ENCODE data around the gene PBXIP1.
"Not testable (repeated sequence)": the region's sequence is repeated elsewhere in the genome, so short reads cannot be mapped to it uniquely, and the experiment has no call there.

The PBXIP1 gene

DNA sequence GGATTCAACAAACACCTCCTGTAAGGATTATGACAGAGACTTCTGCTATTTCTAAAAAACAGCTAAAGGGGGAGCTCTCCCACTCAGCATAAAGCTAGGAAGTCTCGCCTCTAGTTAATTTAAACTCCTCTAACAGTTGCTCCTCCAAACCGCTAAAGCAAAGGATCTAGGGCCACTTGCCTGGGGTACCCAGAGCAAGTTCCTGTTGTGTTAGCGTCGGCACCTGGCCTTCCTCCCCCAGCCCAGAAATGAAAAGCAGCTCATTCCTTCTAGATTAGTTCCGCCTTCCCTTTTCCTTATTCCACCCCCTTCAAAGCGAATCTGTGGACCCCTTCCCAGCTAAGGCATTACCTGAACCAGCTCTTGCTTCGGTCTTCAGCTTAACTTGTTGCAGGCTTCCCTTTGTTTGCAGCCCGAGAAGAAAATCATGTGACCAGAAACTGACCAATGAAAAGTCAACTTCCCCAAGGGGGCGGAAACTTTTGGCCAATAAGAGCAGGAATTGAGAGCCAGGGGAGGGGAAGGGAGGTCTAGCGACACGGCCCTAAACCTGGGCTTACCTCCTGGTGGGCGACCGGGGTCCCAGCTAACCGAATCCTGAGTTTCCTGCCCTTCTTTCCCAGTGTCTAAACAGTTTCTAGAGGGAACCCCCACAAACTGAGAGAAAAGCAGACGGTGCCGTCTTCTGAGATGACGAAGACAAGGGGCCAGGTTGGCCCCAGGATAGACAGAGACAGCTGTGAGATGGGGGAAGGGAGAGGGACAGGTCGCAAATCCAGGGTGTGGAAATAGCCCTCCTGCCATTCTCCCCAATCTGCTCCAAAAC, at the start of gene PBXIP1:
Gene PBXIP1 (minus strand): TSS at position 382 of the 826 bp plus-strand sequence. CDS start 2,378 bp downstream, outside the sequence.
- DNase-seq (ENCODE audit: low read depth, low spot score), result peak; percentile 60

DNA sequence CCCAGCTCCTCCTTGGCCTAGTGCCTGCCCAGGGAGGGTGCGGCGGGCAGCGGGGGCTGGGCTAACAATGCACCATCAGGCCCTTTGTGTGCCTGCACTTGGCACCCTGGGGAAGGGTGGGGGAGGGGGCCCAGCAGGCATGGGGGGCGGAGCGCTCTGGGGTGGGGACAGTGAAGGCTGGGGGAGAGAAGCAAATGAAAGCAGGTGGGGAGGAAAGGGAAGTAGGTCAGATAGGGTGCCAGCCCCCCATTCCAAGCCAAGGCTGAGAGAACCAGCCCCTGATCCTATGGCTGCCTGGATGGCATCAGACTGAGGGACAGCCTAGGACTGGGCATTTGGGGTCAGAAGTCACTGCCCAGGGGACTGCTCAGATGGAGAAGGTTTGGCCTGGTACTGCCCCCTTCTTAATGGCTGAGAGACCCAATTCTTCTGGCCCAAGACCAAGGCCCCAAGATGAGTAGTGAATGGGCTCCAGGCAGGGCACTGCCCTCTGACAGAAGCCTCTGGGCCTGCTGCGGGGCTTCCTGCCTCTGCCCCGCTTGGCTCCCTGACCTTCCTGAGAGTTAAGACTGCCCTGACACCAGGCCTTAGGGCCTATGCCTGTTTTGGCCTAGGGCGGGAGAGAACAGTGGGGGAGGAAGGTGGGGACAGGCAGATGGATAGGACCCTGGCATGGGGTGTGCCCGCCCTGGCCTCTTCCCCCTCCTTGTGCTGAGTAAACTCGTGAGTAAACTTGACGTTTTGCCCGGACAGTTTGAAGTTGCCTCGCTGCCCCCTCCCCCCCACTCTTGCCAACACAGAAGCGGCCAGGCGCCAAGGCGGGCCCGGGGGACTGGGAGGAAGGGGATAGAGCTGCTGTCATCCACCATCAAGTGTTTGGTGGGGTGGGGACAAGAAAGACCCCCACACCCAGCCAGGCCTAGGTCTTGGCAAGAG, 49.4 kb upstream of the PBXIP1 start:
- DNase-seq (ENCODE audit: low read depth, low spot score), result no peak

- DNase-seq (ENCODE audit: low read depth, low spot score), result no peak
These were observed 48.6 kb upstream of the PBXIP1 start for GRCh38 chr1:155004352-155005075.

DNA sequence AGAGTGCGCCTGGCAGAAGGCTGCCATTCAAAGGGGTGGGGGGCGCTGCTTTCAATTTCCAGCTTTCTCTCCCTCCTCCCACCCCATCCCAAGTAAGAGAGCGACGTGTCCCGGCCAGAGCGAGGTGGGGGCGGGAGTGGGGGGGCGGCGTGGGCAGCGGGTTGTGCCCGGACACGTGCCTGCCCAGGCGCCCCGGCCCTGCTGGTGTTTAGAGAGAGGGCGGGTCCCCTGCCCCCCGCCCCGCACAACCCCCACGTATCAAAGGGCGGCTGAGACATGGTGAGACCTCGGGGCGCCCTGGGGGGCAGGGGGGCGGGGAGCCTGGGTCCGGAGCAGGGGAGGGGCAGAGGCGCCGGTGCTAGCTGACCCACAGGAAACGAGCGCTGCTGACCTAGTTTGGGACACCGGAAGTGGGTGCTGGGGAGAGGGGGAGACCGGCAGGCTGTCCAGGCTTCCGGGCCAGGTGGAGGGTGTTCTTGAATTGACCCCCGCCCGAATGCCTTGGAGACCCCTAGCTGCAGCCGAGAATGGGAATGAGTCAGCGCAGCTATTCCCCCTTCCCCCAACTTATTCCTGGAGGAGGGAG, 48.0 kb upstream of the PBXIP1 start:
- DNase-seq (ENCODE audit: low read depth, low spot score), result no peak

GRCh38 chr1:155003227-155003765, 47.4 kb upstream of the PBXIP1 start:
- DNase-seq (ENCODE audit: low read depth, low spot score), result no peak

- DNase-seq (ENCODE audit: low read depth, low spot score), result no peak
These were observed 46.7 kb upstream of the PBXIP1 start, which contains the start of gene ZBTB7B for GRCh38 chr1:155002464-155003226. Gene ZBTB7B, plus strand, starts transcription at chr1:155002802. Its CDS starts 11,859 bp downstream, at chr1:155014661.

GRCh38 chr1:155001675-155002463, 46.0 kb upstream of the PBXIP1 start:
- DNase-seq (ENCODE audit: low read depth, low spot score), result peak; percentile 93

DNA sequence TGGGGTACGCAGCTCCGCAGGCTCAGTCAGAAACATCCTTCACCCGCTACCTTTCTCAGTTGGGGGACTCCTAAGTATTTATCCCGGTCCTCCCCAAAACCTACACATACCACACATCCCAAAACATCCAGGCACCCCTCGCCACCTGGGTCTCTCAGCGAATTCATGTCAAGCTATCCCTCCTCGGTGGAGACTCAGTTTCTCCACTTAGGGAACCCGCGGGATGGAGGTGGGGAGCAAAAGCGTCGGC, 45.5 kb upstream of the PBXIP1 start:
- no peak for DNase-seq (ENCODE audit: low read depth, low spot score)

DNA sequence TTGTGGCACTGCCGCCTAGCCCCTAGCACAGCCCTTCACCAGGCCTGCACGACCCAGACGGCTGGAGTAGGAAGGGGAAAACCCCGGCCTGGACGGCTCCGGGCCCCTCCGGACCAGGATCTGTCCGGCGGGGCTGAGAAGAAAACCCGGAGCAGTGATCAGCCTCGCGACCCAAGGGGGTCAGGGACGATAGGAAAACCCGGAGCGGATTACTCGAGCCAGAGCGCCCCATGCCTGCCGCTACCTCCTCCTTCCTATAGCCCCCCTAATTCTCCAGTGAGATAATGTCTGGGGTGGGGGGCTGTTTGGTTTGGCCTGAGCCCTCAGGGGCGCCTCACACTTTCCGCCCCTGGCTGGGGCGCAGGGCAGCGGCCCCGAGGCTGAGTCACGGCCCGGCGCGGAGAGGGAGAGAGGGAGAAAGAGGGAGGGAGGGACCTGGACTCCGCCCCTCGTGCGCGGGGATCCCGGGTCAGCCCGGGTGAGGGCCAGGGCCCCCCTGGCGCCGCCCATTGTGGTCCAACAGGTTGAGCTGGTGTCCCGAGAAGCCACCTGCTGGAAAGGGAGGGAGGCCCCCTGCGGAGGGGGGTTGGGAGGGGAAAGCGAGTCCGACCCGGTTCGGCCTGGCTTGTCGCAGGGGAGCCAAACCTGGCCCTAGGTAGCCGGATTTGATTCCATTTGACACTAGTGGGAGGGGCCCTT, 45.0 kb upstream of the PBXIP1 start:
- peak; percentile 77 for DNase-seq (ENCODE audit: low read depth, low spot score)

GRCh38 chr1:155000411-155000725, 44.5 kb upstream of the PBXIP1 start:
- no peak for DNase-seq (ENCODE audit: low read depth, low spot score)

DNA sequence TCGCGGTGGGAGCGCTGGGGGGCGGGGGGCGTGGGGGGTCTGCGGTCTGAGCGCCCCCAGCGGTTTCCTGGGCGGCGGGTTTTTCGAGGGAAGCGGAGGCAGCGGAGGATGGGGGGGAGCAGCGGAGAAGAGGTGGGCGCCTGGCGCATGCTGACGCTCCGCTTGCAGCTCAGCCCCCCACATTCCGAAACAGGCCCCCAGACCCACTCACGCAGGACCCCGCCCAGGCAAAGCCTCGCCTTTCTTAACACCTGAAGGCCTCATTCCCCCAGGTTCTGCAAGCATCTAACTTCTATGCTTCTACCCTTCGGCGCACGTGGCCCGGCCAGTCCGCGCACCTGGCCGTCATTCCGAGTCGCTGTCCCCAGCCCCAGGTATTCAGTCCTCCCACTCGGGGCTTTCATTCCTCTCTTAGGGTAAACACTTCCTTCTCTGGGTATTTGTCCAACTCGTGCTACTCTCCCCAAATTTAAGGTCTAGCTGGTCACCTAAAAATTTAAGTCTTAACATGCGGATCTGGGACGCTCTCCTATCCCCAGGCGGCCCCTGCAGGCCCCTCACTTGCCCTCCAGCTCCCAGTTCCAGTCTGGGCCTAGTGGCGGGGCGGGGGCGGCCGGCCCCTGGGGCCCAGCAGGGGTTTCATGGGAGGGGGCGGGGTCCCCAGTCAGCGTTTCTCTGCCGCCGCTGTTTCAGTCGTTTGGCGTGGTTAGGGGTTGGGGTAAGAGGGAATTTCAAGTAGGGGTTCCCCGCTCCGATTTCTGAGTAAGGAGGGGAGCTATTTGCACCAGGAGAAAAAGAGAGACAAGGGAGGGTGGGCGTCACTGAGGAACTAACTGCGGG, 43.9 kb upstream of the PBXIP1 start:
- no peak for DNase-seq (ENCODE audit: low read depth, low spot score)

DNA sequence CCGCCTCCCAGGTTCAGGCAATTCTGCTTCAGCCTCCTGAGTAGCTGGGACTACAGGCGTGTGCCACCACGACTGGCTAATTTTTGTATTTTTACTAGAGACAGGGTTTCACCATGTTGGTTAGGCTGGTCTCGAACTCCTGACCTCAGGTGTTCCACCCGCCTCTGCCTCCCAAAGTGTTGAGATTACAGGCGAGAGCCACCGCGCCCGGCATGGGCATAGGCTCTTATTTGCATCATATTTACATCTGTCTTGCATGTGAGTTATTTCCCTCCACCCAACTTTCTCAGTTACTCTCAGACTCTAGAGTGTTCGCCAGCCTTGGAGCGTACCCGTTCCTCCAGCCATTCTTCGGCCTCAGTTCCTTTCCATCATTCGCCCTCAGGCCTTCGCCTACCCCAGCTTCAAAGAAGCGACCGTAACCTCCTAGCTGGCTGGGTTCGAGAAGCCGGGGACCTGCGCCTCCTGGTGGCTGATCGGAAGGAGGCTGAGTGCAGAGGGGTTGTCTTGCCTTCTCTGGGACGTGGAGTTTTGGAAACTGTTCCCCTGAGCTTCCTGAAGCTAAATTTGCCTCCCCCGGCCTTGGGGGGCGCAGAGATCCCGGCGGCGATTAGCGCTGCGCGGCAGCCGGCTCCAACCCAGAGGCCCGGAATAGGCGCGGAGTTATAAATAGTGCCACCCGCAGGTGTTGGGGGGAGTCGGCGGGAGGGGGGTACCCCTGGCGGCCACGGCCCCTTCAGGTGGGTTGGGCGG, 43.1 kb upstream of the PBXIP1 start:
- DNase-seq (ENCODE audit: low read depth, low spot score), result no peak

DNA sequence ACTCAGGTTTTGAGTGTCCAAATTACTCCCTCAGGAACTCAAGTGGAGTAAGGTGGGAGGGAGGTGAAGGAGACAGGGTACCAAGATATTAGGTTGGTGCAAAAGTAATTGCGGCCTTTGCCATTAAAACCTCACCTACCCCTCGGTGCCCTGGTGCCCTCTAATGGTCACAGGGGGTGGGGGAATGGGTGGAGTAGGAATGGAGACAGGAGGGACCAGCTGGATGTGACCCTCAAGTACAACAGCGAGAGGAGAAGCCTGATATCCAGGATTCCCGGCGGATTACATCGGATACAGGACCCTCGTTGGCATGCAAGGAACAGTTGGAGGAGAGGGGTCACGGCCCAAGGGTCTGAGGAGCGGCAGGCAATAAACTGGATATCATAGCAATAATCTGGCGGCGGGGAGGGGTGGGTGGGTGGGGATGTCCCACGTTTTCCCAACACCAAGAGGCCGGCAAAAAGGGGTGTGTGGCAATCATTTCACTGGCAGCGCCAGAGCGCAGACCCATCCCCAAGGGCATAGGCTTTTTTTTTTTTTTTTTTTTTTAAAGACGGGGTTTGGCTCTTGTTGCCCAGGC, 42.4 kb upstream of the PBXIP1 start:
- no peak for DNase-seq (ENCODE audit: low read depth, low spot score)

DNA sequence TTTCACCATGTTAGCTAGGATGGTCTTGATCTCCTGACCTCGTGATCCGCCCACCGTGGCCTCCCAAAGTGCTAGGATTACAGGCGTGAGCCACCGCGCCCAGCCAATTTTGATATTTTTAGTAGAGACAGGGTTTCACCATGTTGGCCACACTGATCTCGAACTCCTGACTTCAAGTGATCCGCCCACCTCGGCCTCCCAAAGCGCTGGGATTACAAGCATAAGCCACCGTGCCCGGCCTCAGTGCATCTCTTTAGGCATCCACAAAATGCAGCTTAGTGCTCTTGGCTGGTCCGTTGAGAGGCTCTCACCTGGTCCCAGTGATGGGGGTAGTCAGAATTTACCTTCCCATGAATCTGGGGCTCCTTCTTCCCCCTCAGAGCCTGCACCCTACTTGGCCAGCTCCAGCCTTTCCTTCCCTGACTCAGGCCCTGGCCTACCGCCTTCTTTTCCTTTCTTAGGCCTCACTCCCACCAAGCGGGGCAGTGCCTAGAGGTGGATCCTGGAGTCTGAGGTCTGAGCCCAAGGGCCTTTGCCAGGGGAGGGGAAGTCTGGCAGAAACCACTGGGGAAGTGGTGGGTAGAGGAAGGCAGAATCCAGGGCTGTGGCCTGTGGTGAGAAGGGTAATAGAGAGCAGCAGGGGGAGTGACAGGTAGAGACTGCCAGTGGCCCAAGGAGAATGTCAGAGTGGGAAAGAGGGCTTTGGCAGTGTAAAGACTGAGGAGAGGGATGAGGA, 41.2 kb upstream of the PBXIP1 start:
- no peak for DNase-seq (ENCODE audit: low read depth, low spot score)

- DNase-seq (ENCODE audit: low read depth, low spot score), result not testable (repeated sequence)
These were observed 39.5 kb upstream of the PBXIP1 start for GRCh38 chr1:154995301-154995983.

- no peak for DNase-seq (ENCODE audit: low read depth, low spot score)
These were observed 38.7 kb upstream of the PBXIP1 start for GRCh38 chr1:154994591-154994990.

Data from brain pericyte (primary cell).